NB4 (cell line): ENCODE measurements around the gene C2CD3.

Source experiments
- CTCF ChIP-seq: IDR thresholded peaks from one replicate; pipeline ENCODE4 v1.5.1; 2012; ENCODE audit warnings: low read depth, low read length
- POLR2A ChIP-seq: IDR thresholded peaks from 2 replicates; pipeline ENCODE4 v1.6.1; 2011; ENCODE audit warnings: mild to moderate bottlenecking; ENCODE audit not compliant: insufficient read length; ENCODE audit errors: extremely low read depth

- TF ChIP-seq CTCF (no peak), POLR2A (no peak)
Measured at GRCh38 chr11:73972187-73972586, 198.6 kb downstream of the C2CD3 start.
